Measurements from ENCODE around the gene PTGES3. TPM values are rescaled to one million over a fixed set of nuclear protein-coding genes. Genes with fewer than 3 reads are reported as not detected.
"Not testable (repeated sequence)": the region's sequence is repeated elsewhere in the genome, so short reads cannot be mapped to it uniquely, and the experiment has no call there.

Gene PTGES3, protein sequence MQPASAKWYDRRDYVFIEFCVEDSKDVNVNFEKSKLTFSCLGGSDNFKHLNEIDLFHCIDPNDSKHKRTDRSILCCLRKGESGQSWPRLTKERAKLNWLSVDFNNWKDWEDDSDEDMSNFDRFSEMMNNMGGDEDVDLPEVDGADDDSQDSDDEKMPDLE
- 100 to 1,000 TPM in 2 of 6 experiments, 10 to 100 TPM in 4; 70.0 to 184 (median 81.8) TPM for total RNA-seq
- long read RNA-seq, transcript PTGES3-202 (7 exons, 1,547 nt), result minor isoform, 7 of 108 reads
- long read RNA-seq, transcript PTGES3-201 (8 exons, 1,920 nt), result major isoform, 84 of 108 reads
- long read RNA-seq, partial matches to known transcripts, result 11 of 108 reads
- long read RNA-seq, other reads (novel, unspliced or antisense), result 6 of 108 reads

- 0% methylated on average over 27 of the region's 64 CpGs for WGBS (ENCODE audit: insufficient coverage, low coverage, low lambda C conversion rate, missing lambda C conversion rate)
- DNase-seq, result peak; percentile 97
- Histone ChIP-seq H3K9me3 (no peaks in the 10 kb centered on the region), H3K27me3 (no peaks in the 10 kb centered on the region), H3K36me3 (no peaks in the 10 kb centered on the region), H3K4me3 (peak within 1 kb of the TSS; percentile 67 to 97 (median 83)), H3K27ac (peak within 1 kb of the TSS; percentile 100), H3K4me1 (peaks cover 0 to 13% (median 0%) of the 10 kb centered on the region in 4 donors)
- ATAC-seq, result peak; percentile 82 to 92 (median 86)
- no peak for TF ChIP-seq CTCF (IDR thresholded peaks at IDR 0.05)
- TF ChIP-seq POLR2A (IDR thresholded peaks at IDR 0.05), result peak; percentile 92
- intact Hi-C loops (cut with DNase I), result no loop called here
These were observed at the start of gene PTGES3 for GRCh38 chr12:56688129-56688845. PTGES3 (minus strand) TSS chr12:56688284; CDS start chr12:56687999, 285 bp downstream.

DNA sequence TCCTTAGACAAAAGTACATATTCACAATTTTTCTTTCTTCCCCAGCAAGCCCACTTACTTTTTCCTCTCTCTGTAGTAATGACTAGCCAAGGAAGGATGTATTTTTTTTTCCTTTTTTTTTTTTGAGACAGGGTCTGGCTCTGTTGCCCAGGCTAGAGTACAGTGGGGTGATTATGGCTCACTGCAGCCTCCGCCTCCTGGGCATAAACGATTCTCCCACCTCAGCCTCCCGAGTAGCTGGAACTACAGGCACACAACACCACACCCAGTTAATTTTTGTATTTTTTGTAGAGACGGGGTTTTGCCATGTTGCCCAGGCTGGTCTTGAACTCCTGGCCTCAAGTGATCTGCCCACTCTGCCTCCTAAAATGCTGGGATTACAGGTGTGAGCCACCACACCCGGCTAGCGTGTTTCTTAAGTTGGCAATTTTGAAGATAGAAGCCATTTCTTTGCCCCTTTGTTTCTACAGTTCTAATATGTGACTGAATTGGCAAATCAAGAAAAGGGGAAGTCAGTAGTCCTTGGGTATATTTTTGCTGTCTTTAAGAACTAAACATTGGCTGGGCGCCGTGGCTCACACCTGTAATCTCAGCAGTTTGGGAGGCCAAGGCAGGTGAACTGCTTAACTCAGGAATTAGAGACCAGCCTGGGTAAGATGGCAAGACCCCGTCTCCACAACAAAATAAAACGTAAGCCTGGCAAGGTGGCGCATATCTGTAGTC, 40.2 kb upstream of the PTGES3 start:
- ATAC-seq, result no peak
- Histone ChIP-seq H3K4me3 (no peak overlapping the region), H3K27ac (no peak overlapping the region), H3K4me1 (peaks cover 0 to 20% (median 7%) of the 10 kb centered on the region in 4 donors), H3K36me3 (peaks cover 0 to 5% (median 0%) of the 10 kb centered on the region in 4 donors), H3K9me3 (no peaks in the 10 kb centered on the region), H3K27me3 (no peaks in the 10 kb centered on the region)
- peak in 1 of 3 donors; percentile 17 for DNase-seq
- WGBS (ENCODE audit: insufficient coverage, low coverage, low lambda C conversion rate, missing lambda C conversion rate), result 93% methylated on average over 8 of the region's 11 CpGs
- intact Hi-C loops (cut with DNase I), result no loop called here
- TF ChIP-seq POLR2A (IDR thresholded peaks at IDR 0.05) (no peak), CTCF (IDR thresholded peaks at IDR 0.05) (no peak)

- WGBS (ENCODE audit: insufficient coverage, low coverage, low lambda C conversion rate, missing lambda C conversion rate), result 82% methylated on average over 9 of the region's 15 CpGs
- H3K9me3 ChIP-seq; DNase-seq; intact Hi-C loops (cut with DNase I); H3K4me3 ChIP-seq; H3K27me3 ChIP-seq; H3K36me3 ChIP-seq; ATAC-seq: not testable (repeated sequence)
- H3K27ac ChIP-seq, result peak overlapping the region; percentile 92 to 94 (median 93)
- peaks cover 0 to 41% (median 17%) of the 10 kb centered on the region in 4 donors for H3K4me1 ChIP-seq
These were observed 38.2 kb upstream of the PTGES3 start for GRCh38 chr12:56726196-56726675.

GRCh38 chr12:56725723-56726102, 37.6 kb upstream of the PTGES3 start:
- Histone ChIP-seq H3K36me3 (peaks cover 0 to 2% (median 0%) of the 10 kb centered on the region in 4 donors), H3K27me3 (no peaks in the 10 kb centered on the region), H3K9me3 (no peaks in the 10 kb centered on the region), H3K4me3 (peak overlapping the region; percentile 83 to 92 (median 90)), H3K27ac (peak overlapping the region; percentile 92 to 94 (median 93)), H3K4me1 (peaks cover 0 to 45% (median 20%) of the 10 kb centered on the region in 4 donors)
- ATAC-seq (no peak), DNase-seq (no peak)
- WGBS (ENCODE audit: insufficient coverage, low coverage, low lambda C conversion rate, missing lambda C conversion rate), result 36% methylated on average over 7 of the region's 7 CpGs
- TF ChIP-seq CTCF (IDR thresholded peaks at IDR 0.05) (no peak), POLR2A (IDR thresholded peaks at IDR 0.05) (no peak)
- intact Hi-C loops (cut with DNase I), result no loop called here
